GM12878 (cell line): ENCODE measurements around the gene UBR7. TPM values are rescaled to one million over a fixed set of nuclear protein-coding genes. Genes with fewer than 3 reads are reported as not detected.

Experiments used
- CBFB ChIP-seq: IDR thresholded peaks from 2 replicates; pipeline ENCODE4 v1.6.1; 2016; ENCODE audit warnings: antibody characterized with exemption, low read depth
- IKZF2 ChIP-seq, 2 experiments: fragments of 450-650 bp; IDR thresholded peaks; 2 replicates each; pipeline ENCODE4 v1.6.1; 2017; ENCODE audit warnings: mild to moderate bottlenecking in 2 of 2, moderate library complexity in 2 of 2
- JUNB ChIP-seq: IDR thresholded peaks from 2 replicates; pipeline ENCODE4 v1.6.1; 2016; ENCODE audit warnings: antibody characterized with exemption, mild to moderate bottlenecking
- RELA ChIP-seq: fragments of 450-650 bp; IDR thresholded peaks from 2 replicates; pipeline ENCODE4 v1.8.0; 2014; ENCODE audit warnings: borderline replicate concordance; ENCODE audit not compliant: partially characterized antibody
- SMAD5 ChIP-seq: IDR thresholded peaks from 2 replicates; pipeline ENCODE4 v1.6.1; 2016; ENCODE audit warnings: antibody characterized with exemption, low read depth
- SMARCA5 ChIP-seq: fragments of 450-650 bp; IDR thresholded peaks from 2 replicates; pipeline ENCODE4 v1.6.1; 2017; ENCODE audit warnings: mild to moderate bottlenecking
- SPI1 ChIP-seq: IDR thresholded peaks from 2 replicates; pipeline ENCODE4 v1.6.1; 2011; ENCODE audit warnings: low read depth, mild to moderate bottlenecking, low read length, moderate library complexity, borderline replicate concordance; ENCODE audit not compliant: insufficient read depth
- TARDBP ChIP-seq: IDR thresholded peaks from 2 replicates; pipeline ENCODE4 v1.6.1; 2016; ENCODE audit warnings: borderline replicate concordance
- TCF3 ChIP-seq: IDR thresholded peaks from 2 replicates; pipeline ENCODE4 v1.6.1; 2012; ENCODE audit warnings: low read depth, mild to moderate bottlenecking, low read length, borderline replicate concordance; ENCODE audit not compliant: insufficient read depth
- ZSCAN29 ChIP-seq: fragments of 450-650 bp; IDR thresholded peaks from 2 replicates; pipeline ENCODE4 v1.6.1; 2017; ENCODE audit warnings: mild to moderate bottlenecking, moderate library complexity
- polyA plus RNA-seq, 11 experiments: library from polyadenylated mRNA; depleted of rRNA in 4 of 11; unstranded in 6 of 11; stranded (reverse) in 5 of 11; fragments of >200 nt; fragmentation: Nextera tagmentation in 4 of 11; fragmentation: Illumina TruSeq in 1 of 11; extraction: Ambion mirVana in 4 of 11; extraction: Trizol in 1 of 11; gene quantifications; 1 replicate in 1 of 11; 2 replicates in 10 of 11; pipeline versions ENCODE4 v1.2.1 to v1.2.3, GENCODE V29; 2011 to 2016; ENCODE audit warnings: inconsistent platforms in 2 of 11, missing spikeins in 2 of 11, low read depth in 1 of 11
- total RNA-seq, 4 experiments: library from RNA; depleted of rRNA in 3 of 4; stranded (reverse); fragments of >200 nt in 3 of 4; fragmentation: Illumina TruSeq in 1 of 4; extraction: Trizol in 1 of 4; gene quantifications; 2 replicates each; pipeline versions ENCODE4 v1.2.1 to v1.2.3, GENCODE V29; 2013 to 2021
- TF ChIP-seq, protein P1 (sequence below): fragments of 450-650 bp; IDR thresholded peaks from 2 replicates; pipeline ENCODE4 v1.6.1; 2017; ENCODE audit warnings: mild to moderate bottlenecking, low read depth, inconsistent platforms; ENCODE audit not compliant: poor library complexity, severe bottlenecking
- TF ChIP-seq, protein P2 (sequence below): fragments of 450-650 bp; IDR thresholded peaks from 2 replicates; pipeline ENCODE4 v1.6.1; 2018; ENCODE audit warnings: mild to moderate bottlenecking, low read depth, moderate library complexity; ENCODE audit not compliant: partially characterized antibody
- TF ChIP-seq, protein P3 (sequence below): IDR thresholded peaks from 2 replicates; pipeline ENCODE4 v1.6.1; 2012; ENCODE audit warnings: mild to moderate bottlenecking, low read depth, low read length
- TF ChIP-seq, protein P4 (sequence below): IDR thresholded peaks from 2 replicates; pipeline ENCODE4 v1.6.1; 2012; ENCODE audit warnings: low read depth, low read length, improper control_type of control experiment
- TF ChIP-seq, protein P5 (sequence below): fragments of 450-650 bp; IDR thresholded peaks from 2 replicates; pipeline ENCODE4 v1.6.1; 2017; ENCODE audit warnings: mild to moderate bottlenecking, moderate library complexity

The UBR7 gene
- total and polyA plus RNA-seq, 10 of the 15 experiments (the other 5 are each of a cell fraction or from before 2014, with no cell fraction given), result 14.3 to 85.6 (median 49.9) TPM

DNA sequence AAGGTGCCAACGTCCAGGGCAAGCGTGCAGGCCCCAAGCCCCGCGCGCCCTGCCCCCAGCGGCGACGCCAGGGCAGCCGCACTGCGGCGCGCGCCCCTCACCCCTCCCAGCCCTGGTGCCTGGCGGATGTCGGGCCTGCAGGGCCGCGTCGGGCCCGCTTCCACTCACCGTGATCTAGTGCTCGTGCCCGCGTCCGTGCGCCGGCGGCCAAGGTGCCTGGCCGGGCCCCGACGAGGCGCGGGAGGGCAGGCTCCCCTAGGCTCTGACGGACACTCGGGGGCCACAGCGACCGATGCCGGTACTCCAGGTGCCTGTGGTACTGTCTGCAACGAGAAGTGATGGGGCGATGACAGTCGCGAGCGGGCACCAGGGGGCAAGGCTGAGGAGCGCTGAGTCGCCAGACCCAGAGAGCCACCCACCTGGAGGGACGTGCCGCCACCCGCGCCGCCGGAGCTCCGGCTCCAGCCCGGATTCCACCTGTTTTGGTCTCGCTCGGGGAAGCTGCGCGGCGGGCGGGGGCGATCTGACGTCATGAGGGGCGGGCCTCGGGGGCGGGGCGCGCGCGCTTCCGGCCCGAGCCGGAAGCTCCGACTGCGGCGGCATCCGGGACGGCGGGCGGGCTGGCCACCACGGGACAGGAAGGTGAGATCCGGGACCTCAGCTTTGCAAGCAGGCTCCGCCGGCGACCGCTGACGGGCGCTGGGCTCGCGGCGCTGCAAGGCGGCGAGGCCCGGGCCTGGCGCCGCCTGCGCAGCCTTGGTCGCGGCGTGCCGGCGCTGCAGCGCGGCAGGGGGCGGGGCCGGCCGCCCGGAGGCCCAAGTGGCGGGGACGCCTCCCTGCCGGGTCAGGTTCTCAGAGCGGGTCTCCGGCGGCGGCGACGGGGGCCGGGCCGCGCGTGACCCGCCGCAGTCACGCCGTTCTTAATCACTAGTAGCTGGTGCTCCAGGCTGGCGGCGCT is 22.4 kb upstream of the UBR7 start, which contains the start of the genes LYSET and MOAP1 (continued):
- TF ChIP-seq, protein P1, sequence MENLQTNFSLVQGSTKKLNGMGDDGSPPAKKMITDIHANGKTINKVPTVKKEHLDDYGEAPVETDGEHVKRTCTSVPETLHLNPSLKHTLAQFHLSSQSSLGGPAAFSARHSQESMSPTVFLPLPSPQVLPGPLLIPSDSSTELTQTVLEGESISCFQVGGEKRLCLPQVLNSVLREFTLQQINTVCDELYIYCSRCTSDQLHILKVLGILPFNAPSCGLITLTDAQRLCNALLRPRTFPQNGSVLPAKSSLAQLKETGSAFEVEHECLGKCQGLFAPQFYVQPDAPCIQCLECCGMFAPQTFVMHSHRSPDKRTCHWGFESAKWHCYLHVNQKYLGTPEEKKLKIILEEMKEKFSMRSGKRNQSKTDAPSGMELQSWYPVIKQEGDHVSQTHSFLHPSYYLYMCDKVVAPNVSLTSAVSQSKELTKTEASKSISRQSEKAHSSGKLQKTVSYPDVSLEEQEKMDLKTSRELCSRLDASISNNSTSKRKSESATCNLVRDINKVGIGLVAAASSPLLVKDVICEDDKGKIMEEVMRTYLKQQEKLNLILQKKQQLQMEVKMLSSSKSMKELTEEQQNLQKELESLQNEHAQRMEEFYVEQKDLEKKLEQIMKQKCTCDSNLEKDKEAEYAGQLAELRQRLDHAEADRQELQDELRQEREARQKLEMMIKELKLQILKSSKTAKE, result no peak
- TF ChIP-seq ZSCAN29 (no peak), SPI1 (no peak), JUNB (no peak), TARDBP (no peak), IKZF2 (IDR thresholded peaks at IDR 0.05) (no peak), TCF3 (peak; percentile 68; the same call in 1 of the 2 replicates), CBFB (no peak), RELA (no peak), SMAD5 (0 out of 2 replicates have a peak, but pooled peaks have one; percentile 36), SMARCA5 (peak; percentile 45; the same call in 1 of the 2 replicates)
- TF ChIP-seq, protein P2, sequence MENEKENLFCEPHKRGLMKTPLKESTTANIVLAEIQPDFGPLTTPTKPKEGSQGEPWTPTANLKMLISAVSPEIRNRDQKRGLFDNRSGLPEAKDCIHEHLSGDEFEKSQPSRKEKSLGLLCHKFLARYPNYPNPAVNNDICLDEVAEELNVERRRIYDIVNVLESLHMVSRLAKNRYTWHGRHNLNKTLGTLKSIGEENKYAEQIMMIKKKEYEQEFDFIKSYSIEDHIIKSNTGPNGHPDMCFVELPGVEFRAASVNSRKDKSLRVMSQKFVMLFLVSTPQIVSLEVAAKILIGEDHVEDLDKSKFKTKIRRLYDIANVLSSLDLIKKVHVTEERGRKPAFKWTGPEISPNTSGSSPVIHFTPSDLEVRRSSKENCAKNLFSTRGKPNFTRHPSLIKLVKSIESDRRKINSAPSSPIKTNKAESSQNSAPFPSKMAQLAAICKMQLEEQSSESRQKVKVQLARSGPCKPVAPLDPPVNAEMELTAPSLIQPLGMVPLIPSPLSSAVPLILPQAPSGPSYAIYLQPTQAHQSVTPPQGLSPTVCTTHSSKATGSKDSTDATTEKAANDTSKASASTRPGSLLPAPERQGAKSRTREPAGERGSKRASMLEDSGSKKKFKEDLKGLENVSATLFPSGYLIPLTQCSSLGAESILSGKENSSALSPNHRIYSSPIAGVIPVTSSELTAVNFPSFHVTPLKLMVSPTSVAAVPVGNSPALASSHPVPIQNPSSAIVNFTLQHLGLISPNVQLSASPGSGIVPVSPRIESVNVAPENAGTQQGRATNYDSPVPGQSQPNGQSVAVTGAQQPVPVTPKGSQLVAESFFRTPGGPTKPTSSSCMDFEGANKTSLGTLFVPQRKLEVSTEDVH, result no peak
- TF ChIP-seq, protein P3, sequence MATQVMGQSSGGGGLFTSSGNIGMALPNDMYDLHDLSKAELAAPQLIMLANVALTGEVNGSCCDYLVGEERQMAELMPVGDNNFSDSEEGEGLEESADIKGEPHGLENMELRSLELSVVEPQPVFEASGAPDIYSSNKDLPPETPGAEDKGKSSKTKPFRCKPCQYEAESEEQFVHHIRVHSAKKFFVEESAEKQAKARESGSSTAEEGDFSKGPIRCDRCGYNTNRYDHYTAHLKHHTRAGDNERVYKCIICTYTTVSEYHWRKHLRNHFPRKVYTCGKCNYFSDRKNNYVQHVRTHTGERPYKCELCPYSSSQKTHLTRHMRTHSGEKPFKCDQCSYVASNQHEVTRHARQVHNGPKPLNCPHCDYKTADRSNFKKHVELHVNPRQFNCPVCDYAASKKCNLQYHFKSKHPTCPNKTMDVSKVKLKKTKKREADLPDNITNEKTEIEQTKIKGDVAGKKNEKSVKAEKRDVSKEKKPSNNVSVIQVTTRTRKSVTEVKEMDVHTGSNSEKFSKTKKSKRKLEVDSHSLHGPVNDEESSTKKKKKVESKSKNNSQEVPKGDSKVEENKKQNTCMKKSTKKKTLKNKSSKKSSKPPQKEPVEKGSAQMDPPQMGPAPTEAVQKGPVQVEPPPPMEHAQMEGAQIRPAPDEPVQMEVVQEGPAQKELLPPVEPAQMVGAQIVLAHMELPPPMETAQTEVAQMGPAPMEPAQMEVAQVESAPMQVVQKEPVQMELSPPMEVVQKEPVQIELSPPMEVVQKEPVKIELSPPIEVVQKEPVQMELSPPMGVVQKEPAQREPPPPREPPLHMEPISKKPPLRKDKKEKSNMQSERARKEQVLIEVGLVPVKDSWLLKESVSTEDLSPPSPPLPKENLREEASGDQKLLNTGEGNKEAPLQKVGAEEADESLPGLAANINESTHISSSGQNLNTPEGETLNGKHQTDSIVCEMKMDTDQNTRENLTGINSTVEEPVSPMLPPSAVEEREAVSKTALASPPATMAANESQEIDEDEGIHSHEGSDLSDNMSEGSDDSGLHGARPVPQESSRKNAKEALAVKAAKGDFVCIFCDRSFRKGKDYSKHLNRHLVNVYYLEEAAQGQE, result no peak
- TF ChIP-seq, protein P4, sequence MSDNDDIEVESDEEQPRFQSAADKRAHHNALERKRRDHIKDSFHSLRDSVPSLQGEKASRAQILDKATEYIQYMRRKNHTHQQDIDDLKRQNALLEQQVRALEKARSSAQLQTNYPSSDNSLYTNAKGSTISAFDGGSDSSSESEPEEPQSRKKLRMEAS, result 0 out of 2 replicates have a peak, but pooled peaks have one; percentile 15
- TF ChIP-seq, protein P5, sequence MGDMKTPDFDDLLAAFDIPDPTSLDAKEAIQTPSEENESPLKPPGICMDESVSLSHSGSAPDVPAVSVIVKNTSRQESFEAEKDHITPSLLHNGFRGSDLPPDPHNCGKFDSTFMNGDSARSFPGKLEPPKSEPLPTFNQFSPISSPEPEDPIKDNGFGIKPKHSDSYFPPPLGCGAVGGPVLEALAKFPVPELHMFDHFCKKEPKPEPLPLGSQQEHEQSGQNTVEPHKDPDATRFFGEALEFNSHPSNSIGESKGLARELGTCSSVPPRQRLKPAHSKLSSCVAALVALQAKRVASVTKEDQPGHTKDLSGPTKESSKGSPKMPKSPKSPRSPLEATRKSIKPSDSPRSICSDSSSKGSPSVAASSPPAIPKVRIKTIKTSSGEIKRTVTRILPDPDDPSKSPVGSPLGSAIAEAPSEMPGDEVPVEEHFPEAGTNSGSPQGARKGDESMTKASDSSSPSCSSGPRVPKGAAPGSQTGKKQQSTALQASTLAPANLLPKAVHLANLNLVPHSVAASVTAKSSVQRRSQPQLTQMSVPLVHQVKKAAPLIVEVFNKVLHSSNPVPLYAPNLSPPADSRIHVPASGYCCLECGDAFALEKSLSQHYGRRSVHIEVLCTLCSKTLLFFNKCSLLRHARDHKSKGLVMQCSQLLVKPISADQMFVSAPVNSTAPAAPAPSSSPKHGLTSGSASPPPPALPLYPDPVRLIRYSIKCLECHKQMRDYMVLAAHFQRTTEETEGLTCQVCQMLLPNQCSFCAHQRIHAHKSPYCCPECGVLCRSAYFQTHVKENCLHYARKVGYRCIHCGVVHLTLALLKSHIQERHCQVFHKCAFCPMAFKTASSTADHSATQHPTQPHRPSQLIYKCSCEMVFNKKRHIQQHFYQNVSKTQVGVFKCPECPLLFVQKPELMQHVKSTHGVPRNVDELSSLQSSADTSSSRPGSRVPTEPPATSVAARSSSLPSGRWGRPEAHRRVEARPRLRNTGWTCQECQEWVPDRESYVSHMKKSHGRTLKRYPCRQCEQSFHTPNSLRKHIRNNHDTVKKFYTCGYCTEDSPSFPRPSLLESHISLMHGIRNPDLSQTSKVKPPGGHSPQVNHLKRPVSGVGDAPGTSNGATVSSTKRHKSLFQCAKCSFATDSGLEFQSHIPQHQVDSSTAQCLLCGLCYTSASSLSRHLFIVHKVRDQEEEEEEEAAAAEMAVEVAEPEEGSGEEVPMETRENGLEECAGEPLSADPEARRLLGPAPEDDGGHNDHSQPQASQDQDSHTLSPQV, result 0 out of 2 replicates have a peak, but pooled peaks have one; percentile 40
